NCI-H2196 (cell line): ENCODE measurements around the gene RELN.
A peak's percentile ranks its signal among the peaks of the same experiment; 100 is the strongest.
"Not testable (repeated sequence)": the region's sequence is repeated elsewhere in the genome, so short reads cannot be mapped to it uniquely, and the experiment has no call there.

Experiments
- DNase-seq: peaks from one replicate; lab custom pipeline; 2025; ENCODE audit not compliant: unreplicated experiment; lab: John Stamatoyannopoulos, UW

Gene RELN

DNA sequence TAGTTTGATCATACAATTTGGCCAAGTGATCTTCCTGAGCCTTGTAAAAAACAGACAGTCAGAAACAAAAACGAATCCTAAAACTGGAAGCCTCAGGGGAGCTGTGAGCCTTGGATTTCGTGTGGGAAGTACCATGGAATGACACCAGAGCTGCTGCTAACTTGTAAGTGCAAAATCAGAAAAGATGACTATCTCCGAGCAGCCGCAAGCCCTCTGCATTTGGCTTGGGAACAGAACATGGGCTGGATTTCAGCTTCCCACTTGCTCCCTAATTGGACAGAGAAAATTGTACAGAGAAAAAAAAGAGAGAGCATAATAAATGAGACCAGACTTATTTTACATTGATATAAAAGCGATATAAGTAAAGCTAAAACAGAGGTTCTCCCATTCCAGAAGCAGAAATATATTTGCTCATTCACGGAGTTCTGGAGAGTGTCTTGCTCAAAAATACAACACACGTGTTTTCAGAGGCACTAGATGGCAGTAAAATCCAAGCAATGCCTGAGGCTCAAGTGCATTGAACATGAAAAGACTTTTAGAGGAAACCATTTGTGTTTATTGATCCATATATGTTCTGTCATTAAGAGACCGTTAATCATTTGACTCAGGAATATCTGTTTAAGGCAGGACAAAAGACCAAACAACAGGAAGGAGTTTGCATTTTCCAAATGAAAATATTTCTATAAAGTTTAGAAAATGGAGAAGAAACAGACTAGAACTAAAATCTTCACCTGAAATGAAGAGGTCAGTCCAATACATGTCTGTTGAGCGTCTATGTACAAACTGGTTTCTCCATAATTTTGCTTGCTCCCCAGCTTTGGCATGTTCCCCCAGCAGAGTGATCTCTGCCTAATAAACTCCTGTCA, 465.2 kb downstream of the RELN start:
- DNase-seq, result peak; percentile 60

DNA sequence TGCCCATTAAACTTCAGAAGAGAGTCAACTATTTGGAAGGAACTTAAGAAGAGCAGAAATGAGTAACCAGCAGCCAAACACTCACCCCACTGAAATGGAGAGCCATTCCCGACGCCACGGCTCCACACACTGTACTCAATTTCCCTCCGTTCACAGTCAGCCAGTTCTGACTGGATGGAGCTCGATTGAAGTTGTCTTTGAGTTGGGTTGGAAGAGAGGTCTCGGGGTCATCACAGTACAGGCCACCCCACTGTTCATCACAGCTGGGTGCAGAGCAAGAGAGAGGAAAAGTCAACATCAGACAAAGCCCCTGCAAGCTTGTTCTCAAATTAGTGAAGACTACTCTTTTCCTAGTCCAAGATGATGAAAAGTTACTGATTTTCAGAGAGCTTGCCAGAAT, 467.5 kb downstream of the RELN start:
- no peak for DNase-seq

DNA sequence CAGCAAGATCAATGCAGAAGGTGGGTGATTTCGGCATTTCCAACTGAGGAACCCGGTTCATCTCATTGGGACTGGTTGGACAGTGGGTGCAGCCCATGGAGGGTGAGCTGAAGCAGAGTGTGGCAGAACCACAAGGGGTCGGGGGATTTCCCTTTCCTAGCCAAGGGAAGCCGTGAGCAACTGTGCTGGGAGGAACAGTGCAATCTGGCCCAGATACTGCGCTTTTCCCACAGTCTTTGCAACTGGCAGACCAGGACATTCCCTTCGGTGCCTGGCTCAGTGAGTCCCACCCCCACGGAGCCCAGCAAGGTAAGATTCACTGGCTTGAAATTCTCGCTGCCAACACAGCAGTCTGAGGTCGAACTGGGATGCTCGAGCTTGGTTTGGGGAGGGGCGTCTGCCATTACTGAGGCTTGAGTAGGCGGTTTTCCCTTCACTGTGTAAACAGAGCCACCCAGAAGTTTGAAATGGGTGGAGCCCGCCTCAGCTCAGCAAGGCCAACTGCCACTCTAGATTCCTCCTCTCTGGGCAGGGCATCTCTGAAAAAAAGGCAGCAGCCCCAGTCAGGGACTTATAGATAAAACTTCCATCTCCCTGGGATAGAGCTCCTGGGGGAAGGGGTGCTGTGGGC, 484.8 kb downstream of the RELN start:
- no peak for DNase-seq

DNA sequence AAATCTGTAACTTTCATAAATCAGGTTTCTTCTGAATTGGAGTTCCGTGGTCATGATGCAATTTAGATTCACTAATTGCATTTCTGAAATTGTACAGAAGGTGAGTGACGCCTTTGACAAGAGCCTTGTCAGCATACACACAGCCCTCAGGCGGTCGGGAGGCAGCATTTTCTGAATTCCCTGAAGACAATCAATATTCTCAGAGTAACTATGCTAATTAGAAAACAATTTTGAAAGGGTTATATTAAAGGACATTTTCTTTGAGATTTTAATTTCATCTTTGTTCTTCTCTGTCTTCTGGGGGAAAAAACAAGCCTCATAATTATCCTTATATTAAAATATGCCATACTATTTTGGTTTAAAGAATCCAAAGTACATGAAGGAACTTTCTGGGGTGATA, 488.3 kb downstream of the RELN start:
- no peak for DNase-seq

DNA sequence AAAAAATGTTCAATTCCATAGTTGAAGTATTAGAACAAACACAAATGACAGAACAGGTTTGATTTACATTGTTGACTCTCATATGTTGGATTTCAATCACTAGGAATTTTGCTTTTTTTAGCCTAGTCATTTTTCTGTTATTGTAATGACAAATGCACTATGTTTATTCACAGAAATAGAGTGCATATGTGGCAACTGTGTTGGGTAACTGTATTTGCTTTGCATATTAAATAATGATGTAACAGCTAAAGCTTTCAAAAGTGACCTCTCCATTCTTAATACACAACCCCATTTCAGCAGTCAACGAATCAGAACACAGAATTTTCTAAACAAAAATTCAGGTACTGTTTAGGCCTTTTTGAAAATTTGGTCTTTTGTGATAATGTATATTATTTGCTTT, 489.5 kb downstream of the RELN start:
- no peak for DNase-seq

DNA sequence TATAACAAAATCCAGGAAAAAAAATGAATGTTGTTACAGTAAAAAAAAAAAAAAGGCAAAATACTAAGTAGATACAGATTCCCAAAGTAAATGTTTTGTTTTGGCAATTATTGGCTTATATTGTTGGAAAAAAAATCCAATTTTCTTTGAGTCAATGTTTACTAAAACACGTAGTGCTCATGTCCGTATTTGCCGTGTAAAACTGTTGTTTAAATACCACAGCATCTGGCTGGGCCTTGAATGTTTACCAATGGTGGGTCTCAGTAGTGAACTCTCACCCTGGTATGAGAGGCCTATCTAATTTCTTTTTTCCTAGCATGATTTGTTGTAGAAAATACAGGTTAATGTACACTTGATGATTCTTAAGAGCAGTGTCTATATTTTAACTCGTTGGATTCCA, 502.0 kb downstream of the RELN start:
- DNase-seq, result no peak

DNA sequence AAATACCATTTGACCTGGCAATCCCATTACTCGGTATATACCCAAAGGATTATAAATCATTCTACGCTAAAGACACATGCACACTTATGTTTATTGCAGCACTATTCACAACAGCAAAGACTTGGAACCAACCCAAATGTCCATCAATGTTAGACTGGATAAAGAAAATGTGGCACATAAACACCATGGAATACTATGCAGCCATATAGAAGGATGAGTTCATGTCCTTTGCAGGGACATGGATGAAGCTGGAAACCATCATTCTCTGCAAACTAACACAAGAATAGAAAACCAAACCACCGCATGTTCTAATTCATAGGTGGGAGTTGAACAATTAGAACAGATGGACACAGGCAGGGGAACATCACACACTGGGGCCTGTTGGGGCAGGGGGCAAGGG, 502.6 kb downstream of the RELN start:
- not testable (repeated sequence) for DNase-seq

DNA sequence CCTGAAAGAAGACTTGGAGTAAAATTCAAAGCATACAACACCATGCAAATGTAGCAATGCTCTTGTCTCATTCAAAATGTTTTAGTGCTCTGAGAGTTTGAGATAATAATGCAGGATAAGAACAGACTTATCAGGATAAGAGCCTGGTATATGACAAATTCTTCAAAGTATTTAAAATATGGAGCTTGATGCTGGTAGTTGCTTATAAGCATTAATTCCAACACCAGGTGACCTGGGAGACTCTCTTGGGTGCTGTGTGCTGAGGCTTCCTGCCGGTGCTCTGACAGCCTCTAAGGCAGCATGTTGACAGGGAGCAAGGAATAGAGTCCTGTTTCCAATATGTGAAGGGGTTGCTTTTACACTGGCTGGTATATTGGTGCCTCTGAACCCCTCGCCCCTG, 508.7 kb downstream of the RELN start:
- no peak for DNase-seq

DNA sequence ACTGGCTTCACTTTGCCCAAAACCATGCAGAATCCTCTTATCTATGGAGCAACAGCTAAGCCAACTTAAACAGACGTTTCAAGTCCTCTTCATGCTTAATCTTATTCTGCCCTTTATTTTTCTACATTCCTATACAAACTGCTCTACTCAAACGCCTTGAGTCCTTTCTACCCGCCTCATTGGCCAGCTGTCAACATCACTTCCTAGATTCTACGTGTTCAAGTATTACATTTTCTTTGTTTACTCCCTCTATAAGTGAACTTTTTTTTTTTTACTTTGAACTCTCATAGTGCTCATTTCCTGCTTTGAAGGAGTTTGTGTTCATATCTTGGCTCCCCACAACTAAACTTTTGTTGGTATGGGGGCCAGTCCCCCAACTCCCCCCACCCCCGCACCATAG, 514.5 kb downstream of the RELN start:
- DNase-seq, result no peak

DNA sequence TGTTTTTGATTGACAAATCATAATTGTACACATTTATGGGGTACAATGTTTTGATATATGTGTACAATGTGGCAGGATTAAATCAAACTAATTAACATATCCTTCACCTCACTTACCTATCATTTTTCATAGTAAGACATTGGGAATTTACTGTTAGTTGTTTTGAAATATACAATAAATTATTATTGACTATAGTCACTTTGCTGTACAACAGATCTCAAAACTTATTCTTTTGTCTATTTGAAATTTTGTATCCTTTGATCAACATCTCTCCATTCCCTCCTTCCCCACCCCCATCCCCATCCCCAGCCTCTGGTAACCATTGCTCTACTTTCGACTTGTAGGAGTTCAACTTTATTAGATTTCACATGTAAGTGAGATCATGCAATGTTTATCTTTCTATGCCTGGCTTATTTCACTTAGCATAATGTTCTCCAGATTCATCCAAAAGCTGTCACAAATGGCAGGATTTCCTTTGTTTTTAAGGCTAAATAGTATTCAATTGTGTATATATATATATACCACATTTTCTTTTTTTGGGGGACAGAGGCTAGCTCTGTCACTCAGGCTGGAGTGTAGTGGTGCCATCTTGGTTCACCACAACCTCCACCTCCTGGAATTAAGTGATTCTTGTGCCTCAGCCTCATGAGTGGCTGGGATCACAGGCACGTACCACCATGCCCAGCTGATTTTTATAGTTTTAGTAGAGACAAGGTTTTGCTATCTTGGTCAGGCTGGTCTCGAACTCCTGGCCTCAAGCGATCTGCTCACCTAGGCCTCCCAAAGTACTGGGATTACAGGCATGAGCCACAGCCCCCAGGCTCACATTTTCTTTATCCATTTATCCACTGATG, 520.1 kb downstream of the RELN start:
- no peak for DNase-seq

DNA sequence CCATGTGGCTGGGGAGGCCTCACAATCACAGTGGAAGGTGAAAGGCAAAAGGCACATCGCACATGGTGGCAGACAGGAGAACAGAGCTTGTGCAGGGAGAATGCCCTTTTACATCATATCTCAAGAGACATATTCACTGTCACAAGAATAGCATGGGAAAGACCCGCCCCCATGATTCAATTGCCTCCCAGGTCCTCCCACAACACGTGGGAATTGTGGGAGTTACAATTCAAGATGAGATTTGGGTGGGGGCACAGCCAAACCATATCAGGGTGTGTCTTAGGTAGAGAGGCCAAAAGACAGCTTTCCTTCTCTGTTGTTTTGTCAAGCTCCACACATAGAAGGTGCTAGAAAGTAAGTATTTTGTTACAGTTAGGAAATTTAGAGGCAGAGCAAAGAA, 522.6 kb downstream of the RELN start:
- DNase-seq, result no peak

DNA sequence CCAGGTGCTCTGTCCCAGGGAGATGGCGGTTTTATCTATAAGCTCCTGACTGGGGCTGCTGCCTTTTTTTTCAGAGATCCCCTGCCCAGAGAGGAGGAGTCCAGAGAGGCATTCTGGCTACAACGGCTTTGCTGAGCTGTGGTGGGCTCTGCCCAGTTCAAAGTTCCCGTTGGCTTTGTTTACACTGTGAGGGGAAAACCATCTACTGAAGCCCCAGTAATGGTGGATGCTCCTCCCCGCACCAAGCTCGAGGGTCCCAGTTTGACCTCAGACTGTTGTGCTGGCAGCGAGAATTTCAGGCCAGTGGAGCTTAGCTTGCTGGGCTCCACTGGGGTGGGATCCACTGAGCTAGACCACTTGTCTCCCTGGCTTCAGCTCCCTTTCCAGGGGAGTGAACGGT, 527.1 kb downstream of the RELN start:
- DNase-seq, result no peak

DNA sequence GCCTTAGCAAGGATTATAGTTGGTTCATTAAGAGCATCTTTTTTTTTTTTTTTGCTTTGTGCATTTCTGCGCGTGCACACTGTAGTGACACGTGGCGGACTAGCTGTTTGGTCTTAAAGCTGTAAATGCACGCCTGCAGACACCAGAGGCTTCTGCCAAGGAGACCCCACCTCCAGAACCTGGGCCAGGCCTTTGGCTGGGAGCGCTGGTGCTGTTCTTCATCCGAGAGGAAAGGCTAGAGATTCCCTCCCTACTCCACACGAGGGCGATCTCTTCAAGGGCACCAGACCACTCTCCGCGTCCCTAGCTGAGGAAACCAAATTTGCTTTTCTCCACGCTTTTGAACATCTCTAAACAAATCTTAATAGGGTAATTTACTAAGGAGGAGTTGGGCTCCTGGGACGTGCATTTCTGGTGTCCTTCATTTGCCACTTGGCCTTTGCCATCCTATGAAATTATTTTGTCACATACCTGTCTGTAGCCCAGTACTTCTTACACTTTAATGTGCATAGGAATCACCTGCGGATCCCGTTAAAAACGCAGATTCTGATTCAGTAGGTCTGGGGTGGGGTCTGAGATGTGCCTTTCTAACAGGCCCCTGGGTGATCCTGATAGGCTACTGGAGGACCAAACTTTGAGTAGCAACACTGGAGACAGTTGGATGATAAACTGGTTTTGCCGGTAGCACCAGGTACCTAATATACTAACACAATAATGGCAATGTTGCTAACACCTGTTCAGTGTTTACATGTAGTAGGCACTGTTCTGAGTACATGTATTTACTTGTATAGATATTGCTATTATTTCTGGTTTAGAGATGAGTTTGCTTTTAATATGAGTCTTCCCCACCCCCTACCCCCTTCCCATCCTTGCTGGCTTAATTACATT, 542.1 kb downstream of the RELN start:
- peak; percentile 76 for DNase-seq

DNA sequence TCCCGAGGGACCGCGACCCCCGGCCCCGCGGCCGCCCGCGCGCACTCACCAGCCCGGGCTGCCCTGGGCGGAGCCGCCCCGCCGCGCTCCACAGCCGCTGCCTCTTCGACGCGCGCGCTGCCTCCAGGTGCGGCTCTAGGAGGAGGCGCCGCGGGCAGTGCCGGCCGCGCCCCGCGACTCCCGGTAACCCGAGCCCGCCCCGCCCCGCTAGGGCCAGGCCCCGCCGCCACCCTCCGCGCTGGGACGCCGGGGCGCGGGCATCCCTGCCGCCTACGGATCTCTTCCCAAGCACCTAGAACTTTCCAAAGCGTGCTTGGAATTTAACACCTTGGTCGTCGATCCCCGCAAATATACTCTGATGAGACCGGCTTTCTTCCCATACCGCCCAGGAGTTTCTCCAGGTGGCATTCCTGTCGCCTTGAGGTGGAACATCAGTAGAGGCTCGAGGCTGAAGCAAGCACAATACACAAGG, 543.4 kb downstream of the RELN start, which contains the start of gene SLC26A5:
Gene SLC26A5, minus strand, starts transcription at position 159 of the 472 bp plus-strand sequence. CDS start 24,693 bp downstream, outside the sequence.
- DNase-seq, result peak; percentile 76

DNA sequence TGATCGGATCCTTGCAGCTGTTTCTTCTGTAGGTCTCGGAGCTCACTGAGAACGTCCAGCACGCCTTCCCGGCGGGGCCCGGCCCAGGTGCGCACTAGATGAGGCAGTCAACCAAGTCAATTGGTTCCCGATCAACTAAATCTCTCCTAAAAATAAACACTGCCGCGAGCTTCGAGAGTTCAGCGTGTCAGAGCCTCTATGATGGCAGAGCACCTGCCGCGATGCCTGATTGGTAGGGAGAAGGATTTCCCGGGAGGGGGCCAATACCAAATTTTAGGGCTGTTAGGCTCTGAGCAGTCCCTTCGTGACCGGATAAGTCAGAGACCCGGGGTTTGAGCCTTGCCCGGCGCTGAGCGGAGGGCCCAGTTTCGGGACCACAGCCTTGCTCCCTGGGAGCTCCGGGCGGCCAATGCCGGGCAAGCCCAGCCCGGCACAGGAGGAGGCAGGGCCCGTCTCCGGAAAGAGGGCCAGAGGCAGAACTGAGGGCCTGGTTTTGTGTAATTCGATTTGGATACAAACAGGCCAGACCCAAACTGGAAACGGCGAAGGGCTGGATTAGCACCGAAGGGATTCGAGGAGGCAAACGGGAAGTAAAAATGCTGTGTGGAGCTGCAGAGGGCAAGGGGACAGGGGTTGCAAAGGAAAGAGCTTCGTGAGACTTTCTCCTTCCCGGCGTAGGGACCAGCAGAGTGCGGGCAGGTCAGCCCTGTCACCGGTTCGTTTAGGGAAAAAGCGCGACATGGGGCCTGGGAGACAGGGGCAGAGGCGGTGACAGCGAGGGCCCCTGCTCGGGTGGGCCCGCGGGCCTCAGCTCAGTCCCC, 544.0 kb downstream of the RELN start:
- DNase-seq, result peak; percentile 28

DNA sequence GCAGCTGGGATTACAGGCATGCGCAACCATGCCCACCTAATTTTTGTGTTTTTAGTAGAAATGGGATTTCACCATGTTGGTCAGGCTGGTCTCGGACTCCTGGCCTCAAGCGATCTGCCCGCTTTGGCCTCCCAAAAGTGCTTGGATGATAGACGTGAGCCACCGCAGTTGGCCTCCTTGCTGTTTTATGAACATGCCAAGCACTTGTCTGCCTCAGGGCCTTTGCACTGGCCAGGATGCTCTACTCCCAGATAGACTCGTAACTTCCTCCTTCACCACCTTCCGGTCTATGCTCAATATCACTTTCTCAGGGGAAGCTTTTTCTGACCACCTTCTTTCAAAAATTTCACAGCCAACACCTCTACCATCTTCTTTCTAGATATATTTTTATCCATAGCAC, 549.8 kb downstream of the RELN start:
- no peak for DNase-seq

DNA sequence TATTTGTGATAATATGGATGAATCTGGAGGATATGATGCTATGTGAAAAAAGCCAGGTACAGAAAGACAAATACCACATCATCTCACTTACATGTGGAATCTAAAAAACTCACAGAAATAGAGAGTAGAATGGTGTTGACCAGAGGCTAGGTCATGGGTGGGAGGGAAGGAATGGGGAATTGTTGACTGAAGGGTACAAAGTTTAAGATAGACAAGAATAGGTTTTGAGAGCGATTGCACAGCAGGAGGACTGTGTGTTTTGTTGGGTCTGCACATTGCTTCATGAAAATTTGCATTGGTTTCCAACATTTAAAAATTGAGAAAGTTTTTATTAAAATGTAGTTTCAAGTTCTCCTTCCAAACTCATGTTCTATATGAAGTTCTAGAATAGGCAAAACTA, 551.8 kb downstream of the RELN start:
- DNase-seq, result no peak

DNA sequence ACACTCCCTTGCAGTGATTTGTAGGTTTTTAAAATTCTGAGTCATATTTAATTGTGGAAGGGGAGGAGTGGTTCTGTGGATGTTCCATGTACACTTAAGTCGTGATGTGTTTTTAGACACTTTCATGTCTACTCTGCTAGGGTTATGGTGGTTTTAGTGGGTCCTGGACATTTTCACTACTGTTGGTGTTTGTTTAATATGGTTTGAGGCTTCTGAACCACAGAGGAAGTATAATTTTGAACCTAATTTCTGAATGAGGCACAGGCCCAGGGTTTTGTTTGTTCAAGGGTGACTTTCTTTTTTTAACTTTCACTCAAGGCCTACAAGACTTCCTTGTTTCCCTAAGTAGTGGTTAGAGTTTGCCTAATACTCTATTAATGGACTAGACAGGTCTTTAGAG, 556.7 kb downstream of the RELN start:
- DNase-seq, result no peak

DNA sequence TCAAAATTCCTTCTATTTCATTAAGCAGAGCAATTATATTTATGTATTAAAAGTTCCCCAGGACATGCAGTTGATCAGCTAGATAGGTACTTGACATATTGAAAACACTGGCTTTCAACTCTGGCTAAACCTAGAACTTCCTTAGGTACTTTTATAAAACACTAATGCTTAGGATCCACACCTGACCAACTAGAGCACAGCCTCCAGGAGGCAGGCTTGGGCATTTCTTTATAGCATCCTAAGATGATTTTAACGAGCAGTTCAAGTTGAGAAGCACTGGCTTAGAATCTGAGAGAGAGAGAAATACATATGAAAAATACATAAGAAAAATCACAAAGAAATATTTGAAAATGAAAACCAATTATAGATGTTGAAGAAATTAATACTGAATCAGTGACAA, 564.3 kb downstream of the RELN start:
- no peak for DNase-seq
